HepG2 (cell line): ENCODE data around the gene MRPL50. TPM values are rescaled to one million over a fixed set of nuclear protein-coding genes. Genes with fewer than 3 reads are reported as not detected.

Experiments
- CEBPG ChIP-seq: IDR thresholded peaks from 2 replicates; pipeline ENCODE4 v1.6.1; 2016
- FOXP1 ChIP-seq, 2 experiments: fragments of 450-650 bp in 1 of 2; IDR thresholded peaks; 2 replicates each; pipeline ENCODE4 v1.6.1; 2017 to 2018; ENCODE audit warnings: antibody characterized with exemption in 1 of 2
- HDAC1 ChIP-seq: sonication (generic); formaldehyde crosslinking; IDR thresholded peaks from 2 replicates; pipeline ENCODE4 v1.5.1; 2020; ENCODE audit warnings: mild to moderate bottlenecking, missing genetic modification reagents
- IRX3 ChIP-seq: sonication (generic); formaldehyde crosslinking; IDR thresholded peaks from 2 replicates; pipeline ENCODE4 v1.8.1; 2023; ENCODE audit warnings: mild to moderate bottlenecking, low read depth, missing genetic modification reagents, borderline replicate concordance
- MAFF ChIP-seq: IDR thresholded peaks from 2 replicates; pipeline ENCODE4 v1.6.1; 2011; ENCODE audit warnings: low read depth, low read length, improper control_type of control experiment
- NFATC3 ChIP-seq: sonication (generic); formaldehyde crosslinking; IDR thresholded peaks from 2 replicates; pipeline ENCODE4 v1.5.1; 2020; ENCODE audit warnings: mild to moderate bottlenecking, missing genetic modification reagents
- PHF21A ChIP-seq: sonication (generic); formaldehyde crosslinking; IDR thresholded peaks from 2 replicates; pipeline ENCODE4 v1.5.0; 2020; ENCODE audit warnings: mild to moderate bottlenecking, missing genetic modification reagents
- RNF2 ChIP-seq: fragments of 450-650 bp; conservative IDR thresholded peaks from 2 replicates; pipeline ENCODE4 v1.6.1; 2016; ENCODE audit warnings: low read depth
- SSRP1 ChIP-seq: IDR thresholded peaks from 2 replicates; pipeline ENCODE4 v1.6.1; 2016; ENCODE audit warnings: control low read depth
- ZNF12 ChIP-seq: sonication (generic); formaldehyde crosslinking; IDR thresholded peaks from 2 replicates; pipeline ENCODE4 v1.5.0; 2020; ENCODE audit warnings: missing genetic modification reagents
- ZNF180 ChIP-seq: sonication (generic); formaldehyde crosslinking; IDR thresholded peaks from 2 replicates; pipeline ENCODE4 v1.4.0; 2020; ENCODE audit warnings: low read depth, missing genetic modification reagents, borderline replicate concordance
- ZNF335 ChIP-seq: sonication (generic); formaldehyde crosslinking; IDR thresholded peaks from 2 replicates; pipeline ENCODE4 v1.4.0; 2020; ENCODE audit warnings: missing genetic modification reagents
- ZNF646 ChIP-seq: sonication (generic); formaldehyde crosslinking; IDR thresholded peaks from 2 replicates; pipeline ENCODE4 v1.9.0; 2021; ENCODE audit warnings: mild to moderate bottlenecking, missing genetic modification reagents
- ZNF773 ChIP-seq: sonication (generic); formaldehyde crosslinking; IDR thresholded peaks from 2 replicates; pipeline ENCODE4 v1.4.0; 2020; ENCODE audit warnings: missing genetic modification reagents, borderline replicate concordance
- polyA plus RNA-seq, 8 experiments: library from polyadenylated mRNA; depleted of rRNA in 3 of 8; stranded (reverse) in 7 of 8; unstranded in 1 of 8; fragments of >200 nt; fragmentation: Illumina TruSeq in 4 of 8; extraction: Trizol in 4 of 8; gene quantifications; 2 replicates each; pipeline versions ENCODE4 v1.2.1 to v1.2.3, GENCODE V29; 2011 to 2016; ENCODE audit warnings: low read depth in 4 of 8, missing spikeins in 1 of 8, mixed read lengths in 1 of 8; ENCODE audit not compliant: insufficient read depth in 1 of 8
- total RNA-seq, 5 experiments: library from RNA; depleted of rRNA; stranded (reverse); fragments of >200 nt; fragmentation: Illumina TruSeq; extraction: Trizol; gene quantifications; 2 replicates each; pipeline ENCODE4 v1.2.3, GENCODE V29; 2016; ENCODE audit warnings: low read depth in 1 of 5
- TF ChIP-seq, protein P1 (sequence below): sonication (generic); formaldehyde crosslinking; IDR thresholded peaks from 2 replicates; pipeline ENCODE4 v1.8.1; 2022; ENCODE audit warnings: low read depth, mild to moderate bottlenecking, missing genetic modification reagents
- TF ChIP-seq, protein P2 (sequence below): IDR thresholded peaks from 2 replicates; pipeline ENCODE4 v1.6.1; 2016; ENCODE audit warnings: low read depth

Gene MRPL50
- total and polyA plus RNA-seq, 2 of the 13 experiments (the other 11 are each of a cell fraction or from before 2014, with no cell fraction given): 37.1 to 70.0 TPM

GRCh38 chr9:101387871-101388506 lies 10.4 kb downstream of the MRPL50 start (continued):
- no peak for TF ChIP-seq ZNF180 (CRISPR knock-in tag)
- TF ChIP-seq, protein P1, sequence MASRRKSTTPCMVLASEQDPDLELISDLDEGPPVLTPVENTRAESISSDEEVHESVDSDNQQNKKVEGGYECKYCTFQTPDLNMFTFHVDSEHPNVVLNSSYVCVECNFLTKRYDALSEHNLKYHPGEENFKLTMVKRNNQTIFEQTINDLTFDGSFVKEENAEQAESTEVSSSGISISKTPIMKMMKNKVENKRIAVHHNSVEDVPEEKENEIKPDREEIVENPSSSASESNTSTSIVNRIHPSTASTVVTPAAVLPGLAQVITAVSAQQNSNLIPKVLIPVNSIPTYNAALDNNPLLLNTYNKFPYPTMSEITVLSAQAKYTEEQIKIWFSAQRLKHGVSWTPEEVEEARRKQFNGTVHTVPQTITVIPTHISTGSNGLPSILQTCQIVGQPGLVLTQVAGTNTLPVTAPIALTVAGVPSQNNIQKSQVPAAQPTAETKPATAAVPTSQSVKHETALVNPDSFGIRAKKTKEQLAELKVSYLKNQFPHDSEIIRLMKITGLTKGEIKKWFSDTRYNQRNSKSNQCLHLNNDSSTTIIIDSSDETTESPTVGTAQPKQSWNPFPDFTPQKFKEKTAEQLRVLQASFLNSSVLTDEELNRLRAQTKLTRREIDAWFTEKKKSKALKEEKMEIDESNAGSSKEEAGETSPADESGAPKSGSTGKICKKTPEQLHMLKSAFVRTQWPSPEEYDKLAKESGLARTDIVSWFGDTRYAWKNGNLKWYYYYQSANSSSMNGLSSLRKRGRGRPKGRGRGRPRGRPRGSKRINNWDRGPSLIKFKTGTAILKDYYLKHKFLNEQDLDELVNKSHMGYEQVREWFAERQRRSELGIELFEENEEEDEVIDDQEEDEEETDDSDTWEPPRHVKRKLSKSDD (CRISPR knock-in tag): no peak
- 0 out of 2 replicates have a peak, but pooled peaks have one; percentile 76 for TF ChIP-seq SSRP1
- no peak for TF ChIP-seq IRX3 (CRISPR knock-in tag)
- TF ChIP-seq RNF2: no peak
- no peak for TF ChIP-seq NFATC3 (CRISPR knock-in tag)
- TF ChIP-seq, protein P2, sequence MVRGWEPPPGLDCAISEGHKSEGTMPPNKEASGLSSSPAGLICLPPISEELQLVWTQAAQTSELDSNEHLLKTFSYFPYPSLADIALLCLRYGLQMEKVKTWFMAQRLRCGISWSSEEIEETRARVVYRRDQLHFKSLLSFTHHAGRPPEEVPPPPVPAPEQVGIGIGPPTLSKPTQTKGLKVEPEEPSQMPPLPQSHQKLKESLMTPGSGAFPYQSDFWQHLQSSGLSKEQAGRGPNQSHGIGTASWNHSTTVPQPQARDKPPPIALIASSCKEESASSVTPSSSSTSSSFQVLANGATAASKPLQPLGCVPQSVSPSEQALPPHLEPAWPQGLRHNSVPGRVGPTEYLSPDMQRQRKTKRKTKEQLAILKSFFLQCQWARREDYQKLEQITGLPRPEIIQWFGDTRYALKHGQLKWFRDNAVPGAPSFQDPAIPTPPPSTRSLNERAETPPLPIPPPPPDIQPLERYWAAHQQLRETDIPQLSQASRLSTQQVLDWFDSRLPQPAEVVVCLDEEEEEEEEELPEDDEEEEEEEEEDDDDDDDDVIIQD (CRISPR knock-in tag): peak; percentile 80
- peak; percentile 39; the same call in 1 of the 2 replicates for TF ChIP-seq FOXP1 (IDR thresholded peaks at IDR 0.05)
- TF ChIP-seq FOXP1 (CRISPR knock-in tag; IDR thresholded peaks at IDR 0.05): peak; percentile 96
- no peak for TF ChIP-seq ZNF773
- TF ChIP-seq ZNF646 (CRISPR knock-in tag): no peak
- peak; percentile 33; the same call in 1 of the 2 replicates for TF ChIP-seq CEBPG
- 0 out of 2 replicates have a peak, but pooled peaks have one; percentile 9 for TF ChIP-seq MAFF
- TF ChIP-seq ZNF12 (CRISPR knock-in tag): no peak
- TF ChIP-seq HDAC1: peak; percentile 34; the same call in 1 of the 2 replicates
- TF ChIP-seq PHF21A (CRISPR knock-in tag): no peak
- no peak for TF ChIP-seq ZNF335 (CRISPR knock-in tag)
